HG02642 (cell line): Measurements from ENCODE around the gene RPGRIP1L.

Source experiments
- ATAC-seq: cut with Tn5 transposase; IDR thresholded peaks from one replicate; pipeline ENCODE4 v1.9.1; 2021; ENCODE audit warnings: mild to moderate bottlenecking; ENCODE audit not compliant: unreplicated experiment, poor library complexity

RPGRIP1L gene

GRCh38 chr16:53611179-53611696 lies 92.4 kb downstream of the RPGRIP1L start:
- ATAC-seq: no peak

- no peak for ATAC-seq
These were observed 94.1 kb downstream of the RPGRIP1L start for GRCh38 chr16:53609536-53609935.

GRCh38 chr16:53608094-53608493 lies 95.6 kb downstream of the RPGRIP1L start:
- no peak for ATAC-seq

- ATAC-seq: no peak
These were observed 97.7 kb downstream of the RPGRIP1L start for GRCh38 chr16:53605831-53606400.

- no peak for ATAC-seq
These were observed 98.3 kb downstream of the RPGRIP1L start for GRCh38 chr16:53605356-53605755.

GRCh38 chr16:53601961-53602360 lies 101.7 kb downstream of the RPGRIP1L start:
- ATAC-seq: no peak

GRCh38 chr16:53600616-53601015 lies 103.0 kb downstream of the RPGRIP1L start:
- no peak for ATAC-seq

- ATAC-seq: no peak
These were observed 103.5 kb downstream of the RPGRIP1L start for GRCh38 chr16:53600126-53600525.

- no peak for ATAC-seq
These were observed 104.1 kb downstream of the RPGRIP1L start for GRCh38 chr16:53599548-53599947.

GRCh38 chr16:53598511-53599275 lies 105.0 kb downstream of the RPGRIP1L start:
- no peak for ATAC-seq

GRCh38 chr16:53597776-53598175 lies 105.9 kb downstream of the RPGRIP1L start:
- no peak for ATAC-seq

- no peak for ATAC-seq
These were observed 115.5 kb downstream of the RPGRIP1L start for GRCh38 chr16:53588081-53588648.

- ATAC-seq: no peak
These were observed 120.3 kb downstream of the RPGRIP1L start for GRCh38 chr16:53583401-53583800.

GRCh38 chr16:53581784-53582183 lies 121.9 kb downstream of the RPGRIP1L start:
- ATAC-seq: no peak

GRCh38 chr16:53580038-53580802 lies 123.4 kb downstream of the RPGRIP1L start:
- no peak for ATAC-seq

GRCh38 chr16:53576904-53577303 lies 126.8 kb downstream of the RPGRIP1L start:
- ATAC-seq: no peak

GRCh38 chr16:53576210-53576609 lies 127.4 kb downstream of the RPGRIP1L start:
- ATAC-seq: no peak

GRCh38 chr16:53571763-53572162 lies 131.9 kb downstream of the RPGRIP1L start:
- no peak for ATAC-seq

- ATAC-seq: no peak
These were observed 137.0 kb downstream of the RPGRIP1L start for GRCh38 chr16:53566552-53567245.

- ATAC-seq: no peak
These were observed 138.3 kb downstream of the RPGRIP1L start for GRCh38 chr16:53565296-53565863.
